HG03442 (cell line): Measurements from ENCODE around the gene ENHO.

Experiments used
- ATAC-seq: cut with Tn5 transposase; IDR thresholded peaks from one replicate; pipeline ENCODE4 v1.9.1; 2021; ENCODE audit warnings: mild to moderate bottlenecking, moderate library complexity; ENCODE audit not compliant: unreplicated experiment

Gene ENHO

GRCh38 chr9:34508463-34508862 lies 14.3 kb downstream of the ENHO start:
- no peak for ATAC-seq

- no peak for ATAC-seq
Measured at GRCh38 chr9:34507966-34508365, 14.8 kb downstream of the ENHO start.

GRCh38 chr9:34507556-34507955 lies 15.2 kb downstream of the ENHO start:
- no peak for ATAC-seq

GRCh38 chr9:34506623-34507022 lies 16.2 kb downstream of the ENHO start:
- ATAC-seq, result no peak

GRCh38 chr9:34505370-34506120 lies 17.2 kb downstream of the ENHO start:
- ATAC-seq, result no peak

- ATAC-seq, result no peak
Measured at GRCh38 chr9:34503406-34503805, 19.4 kb downstream of the ENHO start.

GRCh38 chr9:34502891-34503290 lies 19.9 kb downstream of the ENHO start:
- ATAC-seq, result no peak

- ATAC-seq, result no peak
Measured at GRCh38 chr9:34502471-34502870, 20.3 kb downstream of the ENHO start.

GRCh38 chr9:34501889-34502425 lies 20.8 kb downstream of the ENHO start:
- ATAC-seq, result no peak

- no peak for ATAC-seq
Measured at GRCh38 chr9:34501372-34501771, 21.4 kb downstream of the ENHO start.

- no peak for ATAC-seq
Measured at GRCh38 chr9:34500623-34501267, 22.0 kb downstream of the ENHO start.

- ATAC-seq, result no peak
Measured at GRCh38 chr9:34499076-34499475, 23.7 kb downstream of the ENHO start.

- no peak for ATAC-seq
Measured at GRCh38 chr9:34498553-34498952, 24.2 kb downstream of the ENHO start.

- ATAC-seq, result no peak
Measured at GRCh38 chr9:34496149-34496712, 26.6 kb downstream of the ENHO start.

GRCh38 chr9:34493972-34494535 lies 28.7 kb downstream of the ENHO start:
- ATAC-seq, result no peak

GRCh38 chr9:34492051-34492450 lies 30.7 kb downstream of the ENHO start:
- no peak for ATAC-seq

GRCh38 chr9:34491596-34491995 lies 31.2 kb downstream of the ENHO start:
- ATAC-seq, result no peak

- ATAC-seq, result no peak
Measured at GRCh38 chr9:34490760-34491159, 32.0 kb downstream of the ENHO start.

- ATAC-seq, result no peak
Measured at GRCh38 chr9:34490360-34490759, 32.4 kb downstream of the ENHO start.

- ATAC-seq, result no peak
Measured at GRCh38 chr9:34486572-34486971, 36.2 kb downstream of the ENHO start.

GRCh38 chr9:34485822-34486221 lies 37.0 kb downstream of the ENHO start:
- no peak for ATAC-seq

- ATAC-seq, result no peak
Measured at GRCh38 chr9:34484678-34485077, 38.1 kb downstream of the ENHO start.
